GM18499 (cell line): ENCODE data around the gene LOXL1.

ENCODE experiments used
- ATAC-seq: cut with Tn5 transposase; IDR thresholded peaks from one replicate; pipeline ENCODE4 v1.9.1; 2021; ENCODE audit warnings: moderate number of reproducible peaks; ENCODE audit not compliant: insufficient read depth, unreplicated experiment

Gene LOXL1

GRCh38 chr15:73918784-73919183 is 7.5 kb upstream of the LOXL1 start:
- ATAC-seq, result no peak

GRCh38 chr15:73919706-73920105 is 6.6 kb upstream of the LOXL1 start:
- no peak for ATAC-seq

GRCh38 chr15:73921254-73921925 is 4.9 kb upstream of the LOXL1 start:
- ATAC-seq, result no peak

- no peak for ATAC-seq
Observed at GRCh38 chr15:73922186-73923151, 3.8 kb upstream of the LOXL1 start.

GRCh38 chr15:73923156-73923487 is 3.1 kb upstream of the LOXL1 start:
- no peak for ATAC-seq

- no peak for ATAC-seq
Observed at GRCh38 chr15:73923488-73924164, 2.6 kb upstream of the LOXL1 start.

- no peak for ATAC-seq
Observed at GRCh38 chr15:73924171-73924921, 1.9 kb upstream of the LOXL1 start.

GRCh38 chr15:73925848-73926218 is 429 bp upstream of the LOXL1 start:
- no peak for ATAC-seq

- ATAC-seq, result no peak
Observed at GRCh38 chr15:73927003-73927475, 777 bp downstream of the LOXL1 start.

- ATAC-seq, result no peak
Observed at GRCh38 chr15:73927476-73928240, 1.4 kb downstream of the LOXL1 start.

- no peak for ATAC-seq
Observed at GRCh38 chr15:73928241-73928579, 1.9 kb downstream of the LOXL1 start.

GRCh38 chr15:73928971-73929627 is 2.8 kb downstream of the LOXL1 start:
- no peak for ATAC-seq

- no peak for ATAC-seq
Observed at GRCh38 chr15:73930371-73930770, 4.1 kb downstream of the LOXL1 start.

GRCh38 chr15:73930790-73931281 is 4.6 kb downstream of the LOXL1 start:
- no peak for ATAC-seq

GRCh38 chr15:73931441-73931840 is 5.2 kb downstream of the LOXL1 start:
- ATAC-seq, result no peak

GRCh38 chr15:73932381-73933191 is 6.3 kb downstream of the LOXL1 start:
- no peak for ATAC-seq

GRCh38 chr15:73934281-73934680 is 8.0 kb downstream of the LOXL1 start:
- no peak for ATAC-seq

GRCh38 chr15:73935547-73935946 is 9.3 kb downstream of the LOXL1 start:
- ATAC-seq, result no peak
